ENCODE measurements around the gene VHLL.

Gene VHLL

DNA sequence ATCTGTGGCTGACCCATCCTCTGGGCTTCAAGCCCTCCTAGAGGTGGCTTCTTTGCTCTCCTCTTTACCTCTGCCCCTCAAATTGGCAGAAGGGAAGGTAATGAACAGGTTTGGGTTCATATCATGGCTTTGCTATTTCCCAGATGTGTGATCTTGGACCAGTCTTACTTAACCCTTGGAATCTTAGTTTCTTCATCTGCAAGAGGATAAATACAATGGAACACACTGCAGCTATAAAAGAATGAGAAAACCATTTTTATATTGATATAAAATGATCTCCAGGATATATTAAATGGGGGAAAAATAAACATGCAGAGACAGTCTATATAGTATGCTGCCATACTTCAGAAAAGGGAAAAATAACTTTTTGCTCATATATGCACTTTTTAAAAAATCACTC, 9.2 kb downstream of the VHLL start:
- FAIRE-seq: no peak

DNA sequence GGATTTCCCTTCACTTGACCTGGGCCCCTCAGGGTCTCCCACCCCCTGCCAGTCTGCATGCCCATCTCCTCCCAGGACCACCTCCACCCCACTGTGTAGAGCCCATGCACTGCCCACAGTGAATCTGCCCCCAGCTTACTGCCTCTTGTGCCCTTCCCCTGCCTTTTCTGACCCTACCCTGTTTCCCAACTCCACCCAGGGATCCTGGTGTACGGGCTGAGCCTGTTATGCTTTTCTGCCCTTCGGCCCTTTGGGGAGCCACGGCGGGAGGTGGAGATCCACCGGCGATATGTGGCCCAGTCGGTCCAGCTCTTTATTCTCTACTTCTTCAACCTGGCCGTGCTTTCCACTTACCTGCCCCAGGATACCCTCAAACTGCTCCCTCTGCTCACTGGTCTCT, 13.0 kb downstream of the VHLL start:
- no peak for FAIRE-seq

- FAIRE-seq: no peak
Measured at GRCh38 chr1:156285437-156285836, 13.7 kb downstream of the VHLL start.

DNA sequence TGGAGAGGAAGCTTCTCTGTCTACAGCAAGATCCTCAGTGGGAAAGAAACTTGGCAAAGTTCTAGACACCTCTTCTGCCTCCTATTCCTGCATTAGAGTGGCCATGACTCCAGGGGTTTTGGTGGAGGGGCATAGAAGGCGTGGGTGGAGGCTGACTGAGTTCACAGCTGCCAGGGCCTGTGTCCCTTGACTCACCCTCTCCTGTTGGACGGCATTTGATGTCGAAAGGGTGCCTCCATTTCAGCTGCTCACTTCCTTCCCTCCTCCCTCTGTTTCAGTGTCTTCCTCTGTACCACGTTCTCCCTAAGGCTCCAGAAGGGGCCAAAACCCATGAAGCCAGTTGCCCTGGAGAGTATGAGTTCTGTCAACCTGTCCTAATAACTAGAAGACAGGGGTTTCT, 14.3 kb downstream of the VHLL start:
- no peak for FAIRE-seq

GRCh38 chr1:156284112-156284511, 15.0 kb downstream of the VHLL start, which contains the start of gene TMEM79:
TMEM79 (plus strand) TSS chr1:156284325; CDS start chr1:156285227, 902 bp downstream.
- no peak for FAIRE-seq

GRCh38 chr1:156283521-156283920, 15.6 kb downstream of the VHLL start:
- FAIRE-seq: no peak

DNA sequence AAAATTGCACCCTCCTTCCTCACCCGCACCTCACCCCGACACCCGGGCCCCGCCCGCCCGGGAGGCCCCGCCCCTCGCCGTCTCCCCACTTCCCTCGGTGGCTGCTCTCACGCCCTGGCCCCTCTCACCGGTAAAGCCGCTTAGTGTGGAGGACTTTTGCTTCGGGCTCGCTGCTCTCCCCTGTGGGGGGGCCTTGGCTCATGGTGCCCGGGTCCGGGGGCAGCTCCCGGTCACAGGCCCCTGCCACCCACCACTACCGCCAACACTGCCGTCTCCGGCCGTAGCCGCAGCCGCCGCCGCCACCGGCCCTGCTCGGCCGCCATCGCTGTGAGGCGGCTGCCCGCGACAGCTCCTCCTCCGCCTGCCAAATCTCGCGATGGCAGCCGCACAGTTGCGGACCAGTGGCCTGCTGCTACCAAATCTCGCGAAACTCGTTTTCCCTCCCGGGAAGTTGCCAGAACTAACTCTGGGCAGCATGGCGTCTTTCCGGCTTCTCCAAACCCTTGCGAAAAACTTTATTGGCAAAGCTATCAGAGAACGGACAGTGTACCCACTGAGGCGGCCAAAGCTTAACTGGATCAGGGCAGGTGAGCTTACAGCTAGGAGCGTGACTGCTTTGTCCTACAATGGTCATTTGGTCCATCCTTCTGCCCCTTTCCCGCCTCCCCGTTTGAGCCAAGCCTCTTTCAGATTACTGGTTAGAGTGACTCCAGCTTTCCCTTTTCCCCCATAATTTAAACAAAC, 16.5 kb downstream of the VHLL start, which contains the start of gene SMG5:
SMG5 (minus strand) TSS at position 347 of the 744 bp plus-strand sequence; CDS start at position 202, 145 bp downstream.
- FAIRE-seq: peak; percentile 84

DNA sequence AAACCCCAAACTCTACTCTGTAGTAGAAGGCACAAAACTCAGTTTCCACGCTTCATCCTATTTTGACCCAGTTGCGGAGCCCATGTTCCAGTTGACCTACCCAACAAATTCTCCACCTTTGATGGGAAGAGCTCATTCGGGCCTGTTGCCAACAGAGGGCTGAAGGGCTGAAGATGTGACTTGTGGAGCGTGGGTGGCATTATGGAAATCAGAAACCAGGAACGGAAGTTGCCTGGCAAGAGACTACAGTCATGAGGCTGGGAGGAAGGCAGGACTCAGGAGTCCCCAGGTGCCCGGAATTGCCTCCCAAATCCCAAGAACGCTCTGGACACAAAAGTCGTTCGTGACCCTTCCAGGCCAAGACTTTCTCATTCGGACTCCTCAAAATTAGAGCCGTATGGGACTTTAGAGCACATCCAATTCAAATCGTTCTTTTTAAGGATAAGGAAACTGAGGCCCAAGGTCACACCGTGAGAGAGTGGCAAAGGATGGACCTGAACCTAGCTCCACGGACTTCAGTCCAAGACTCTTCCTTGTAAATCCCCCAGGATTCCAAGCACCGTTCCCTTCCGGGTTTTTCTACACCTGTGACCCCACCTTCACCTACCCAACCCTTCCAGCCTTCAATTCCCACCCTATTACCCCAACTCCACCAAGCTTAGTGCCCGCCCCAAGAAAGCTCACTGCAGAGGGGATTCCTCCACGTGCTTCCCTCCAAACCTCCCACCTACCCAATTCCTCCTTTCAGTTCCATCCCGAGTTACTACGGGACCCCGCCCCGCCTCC, 17.2 kb downstream of the VHLL start:
- no peak for FAIRE-seq

GRCh38 chr1:156281281-156281680, 17.8 kb downstream of the VHLL start:
- no peak for FAIRE-seq

DNA sequence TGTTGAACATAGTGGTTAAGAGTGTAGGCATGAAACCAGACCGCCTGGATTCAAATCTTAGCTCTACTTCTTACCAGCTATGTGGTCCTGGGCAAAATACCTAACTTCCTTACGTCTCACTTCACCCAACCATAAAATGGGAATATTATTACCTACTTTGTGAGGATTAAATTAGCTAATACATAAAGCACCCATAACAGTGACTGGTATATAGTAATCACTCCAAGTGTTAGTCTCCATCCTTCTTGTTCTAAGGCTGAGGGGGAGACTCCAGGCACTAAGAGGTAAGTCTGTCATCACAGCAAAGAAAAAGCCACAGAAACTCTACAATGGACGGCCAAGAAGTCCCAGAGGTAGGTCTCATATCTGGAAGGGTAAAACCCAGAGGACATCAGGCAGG, 19.3 kb downstream of the VHLL start:
- no peak for FAIRE-seq

DNA sequence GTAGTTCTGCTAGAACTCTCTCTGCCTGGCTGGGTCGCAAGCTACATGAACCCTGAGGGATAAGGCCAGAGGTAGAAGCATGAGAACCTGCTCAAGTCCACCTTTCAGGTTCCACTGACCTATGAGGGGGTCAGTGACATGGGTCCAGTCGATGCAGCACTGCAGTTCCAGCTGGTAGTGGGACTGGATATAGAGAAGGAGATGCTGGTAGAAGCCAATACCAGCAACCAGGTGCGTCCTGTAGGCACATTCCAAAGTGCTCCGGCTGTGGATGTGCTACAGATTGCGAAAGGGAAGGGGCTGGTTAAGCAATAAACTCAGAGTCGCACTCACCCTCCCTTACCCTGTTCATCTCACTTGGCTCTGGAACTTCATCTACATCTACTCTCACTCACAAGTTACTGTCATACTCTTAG, 22.1 kb downstream of the VHLL start:
- no peak for FAIRE-seq

- no peak for FAIRE-seq
Measured at GRCh38 chr1:156276532-156276931, 22.6 kb downstream of the VHLL start.

GRCh38 chr1:156270314-156270713, 28.8 kb downstream of the VHLL start:
- FAIRE-seq: no peak

- FAIRE-seq: no peak
Measured at GRCh38 chr1:156268336-156268735, 30.8 kb downstream of the VHLL start.

- no peak for FAIRE-seq
Measured at GRCh38 chr1:156266051-156266450, 33.1 kb downstream of the VHLL start.

GRCh38 chr1:156263288-156263655, 35.8 kb downstream of the VHLL start:
- FAIRE-seq: no peak

- FAIRE-seq: no peak
Measured at GRCh38 chr1:156262461-156263287, 36.4 kb downstream of the VHLL start.

DNA sequence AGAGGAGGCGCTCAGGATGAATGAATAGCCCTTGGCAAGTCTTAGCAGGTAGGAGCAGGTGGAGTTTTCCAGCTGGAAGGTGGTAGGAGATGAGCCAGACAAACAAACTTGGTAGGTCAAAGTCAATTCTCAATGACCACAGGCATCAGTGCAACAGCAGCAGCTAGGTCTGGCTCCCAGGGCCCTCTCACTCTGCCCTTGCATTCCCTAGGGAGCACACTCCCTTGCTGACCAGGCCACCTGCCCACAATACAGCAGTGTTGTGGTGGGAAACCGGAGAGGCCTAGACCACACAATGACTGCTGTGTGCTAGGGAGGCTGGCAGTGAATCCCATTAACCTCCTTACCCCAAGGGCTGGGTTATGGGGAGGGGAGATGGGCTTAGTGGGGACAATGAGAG, 38.2 kb downstream of the VHLL start:
- no peak for FAIRE-seq

- FAIRE-seq: no peak
Measured at GRCh38 chr1:156259805-156260204, 39.3 kb downstream of the VHLL start.

DNA sequence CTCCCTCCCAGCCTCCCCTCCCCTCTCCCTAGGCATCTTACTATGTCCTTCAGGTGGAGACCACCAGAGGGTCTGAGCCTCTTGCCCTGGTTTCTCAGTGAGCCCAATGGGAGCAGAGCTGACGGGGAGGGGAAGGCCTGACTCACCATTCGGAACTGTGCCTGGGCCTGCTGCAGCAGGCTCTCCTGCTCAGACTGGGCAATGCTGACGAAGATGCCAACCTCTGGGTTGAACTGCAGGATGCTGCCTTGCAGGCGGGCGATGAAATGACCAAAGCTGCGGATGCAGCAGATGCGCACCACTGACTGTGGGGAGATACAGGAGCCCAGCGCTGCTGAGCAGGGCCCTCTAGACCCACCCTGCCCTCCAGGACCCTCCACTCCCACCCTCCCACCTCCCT, 40.2 kb downstream of the VHLL start:
- FAIRE-seq: no peak

- no peak for FAIRE-seq
Measured at GRCh38 chr1:156257711-156258110, 41.4 kb downstream of the VHLL start.

GRCh38 chr1:156253634-156254033, 45.5 kb downstream of the VHLL start:
- no peak for FAIRE-seq

GRCh38 chr1:156251527-156251926, 47.6 kb downstream of the VHLL start:
- no peak for FAIRE-seq

All from A204.1 (cell line).